HEK293 (cell line): Measurements from ENCODE around the gene BTBD7.

Experiments used
- ATF2 ChIP-seq: fragments of 450-650 bp; formaldehyde crosslinking; IDR thresholded peaks from 2 replicates; pipeline ENCODE4 v1.5.1; 2016; ENCODE audit warnings: missing biosample characterization, missing genetic modification characterization, low read depth
- GLI4 ChIP-seq: fragments of 450-650 bp; formaldehyde crosslinking; IDR thresholded peaks from 2 replicates; pipeline ENCODE4 v1.5.1; 2016; ENCODE audit warnings: missing biosample characterization, missing genetic modification characterization
- KLF7 ChIP-seq: fragments of 450-650 bp; formaldehyde crosslinking; IDR thresholded peaks from 2 replicates; pipeline ENCODE4 v1.5.1; 2016; ENCODE audit warnings: missing biosample characterization, missing genetic modification characterization, borderline replicate concordance
- OVOL3 ChIP-seq: fragments of 450-650 bp; formaldehyde crosslinking; IDR thresholded peaks from 2 replicates; pipeline ENCODE4 v1.5.1; 2016; ENCODE audit warnings: missing biosample characterization, missing genetic modification characterization
- SCRT1 ChIP-seq: fragments of 450-650 bp; formaldehyde crosslinking; IDR thresholded peaks from 2 replicates; pipeline ENCODE4 v1.5.1; 2016; ENCODE audit warnings: missing biosample characterization, missing genetic modification characterization, borderline replicate concordance
- SP7 ChIP-seq: fragments of 450-650 bp; formaldehyde crosslinking; IDR thresholded peaks from 2 replicates; pipeline ENCODE4 v1.5.1; 2016; ENCODE audit warnings: missing biosample characterization, missing genetic modification characterization
- TSHZ1 ChIP-seq: fragments of 450-650 bp; formaldehyde crosslinking; IDR thresholded peaks from 2 replicates; pipeline ENCODE4 v1.5.1; 2016; ENCODE audit warnings: missing biosample characterization, missing genetic modification characterization, borderline replicate concordance
- ZBTB44 ChIP-seq: fragments of 450-650 bp; IDR thresholded peaks from 2 replicates; pipeline ENCODE4 v1.5.1; 2018; ENCODE audit warnings: missing biosample characterization, mild to moderate bottlenecking, missing genetic modification characterization
- ZFP37 ChIP-seq: fragments of 450-650 bp; formaldehyde crosslinking; IDR thresholded peaks from 2 replicates; pipeline ENCODE4 v1.5.1; 2016; ENCODE audit warnings: missing biosample characterization, missing genetic modification characterization
- ZFP69B ChIP-seq: fragments of 450-650 bp; formaldehyde crosslinking; IDR thresholded peaks from 2 replicates; pipeline ENCODE4 v1.5.1; 2016; ENCODE audit warnings: missing biosample characterization, missing genetic modification characterization
- ZNF112 ChIP-seq: fragments of 450-650 bp; formaldehyde crosslinking; IDR thresholded peaks from 2 replicates; pipeline ENCODE4 v1.5.0; 2017; ENCODE audit warnings: missing biosample characterization, missing genetic modification characterization
- ZNF114 ChIP-seq: fragments of 450-650 bp; formaldehyde crosslinking; IDR thresholded peaks from 2 replicates; pipeline ENCODE4 v1.5.0; 2017; ENCODE audit warnings: missing biosample characterization, missing genetic modification characterization
- ZNF148 ChIP-seq: fragments of 450-650 bp; formaldehyde crosslinking; IDR thresholded peaks from 2 replicates; pipeline ENCODE4 v1.5.0; 2017; ENCODE audit warnings: missing biosample characterization, missing genetic modification characterization, borderline replicate concordance
- ZNF155 ChIP-seq: fragments of 450-650 bp; formaldehyde crosslinking; IDR thresholded peaks from 2 replicates; pipeline ENCODE4 v1.5.1; 2016; ENCODE audit warnings: missing biosample characterization, missing genetic modification characterization
- ZNF184 ChIP-seq: fragments of 450-650 bp; IDR thresholded peaks from 2 replicates; pipeline ENCODE4 v1.5.1; 2018; ENCODE audit warnings: missing biosample characterization, mild to moderate bottlenecking, missing genetic modification characterization
- ZNF223 ChIP-seq: fragments of 450-650 bp; formaldehyde crosslinking; IDR thresholded peaks from 2 replicates; pipeline ENCODE4 v1.5.1; 2016; ENCODE audit warnings: missing biosample characterization, missing genetic modification characterization
- ZNF248 ChIP-seq: fragments of 450-650 bp; formaldehyde crosslinking; IDR thresholded peaks from 2 replicates; pipeline ENCODE4 v1.5.1; 2017; ENCODE audit warnings: missing biosample characterization, missing genetic modification characterization
- ZNF274 ChIP-seq, 2 experiments: fragments of 200-500 bp in 1 of 2; fragments of 450-650 bp in 1 of 2; sonication (Bioruptor generic) in 1 of 2; formaldehyde crosslinking in 1 of 2; IDR thresholded peaks; 2 replicates each; pipeline versions ENCODE4 v1.5.1 to v1.6.1; 2014 to 2016; ENCODE audit warnings: borderline replicate concordance in 1 of 2, inconsistent platforms in 1 of 2, low read length in 1 of 2, missing biosample characterization in 1 of 2, missing genetic modification characterization in 1 of 2
- ZNF350 ChIP-seq: fragments of 450-650 bp; formaldehyde crosslinking; IDR thresholded peaks from 2 replicates; pipeline ENCODE4 v1.5.0; 2017; ENCODE audit warnings: missing biosample characterization, mild to moderate bottlenecking, missing genetic modification characterization
- ZNF354C ChIP-seq: fragments of 450-650 bp; formaldehyde crosslinking; IDR thresholded peaks from 2 replicates; pipeline ENCODE4 v1.5.1; 2016; ENCODE audit warnings: missing biosample characterization, missing genetic modification characterization, low read depth, borderline replicate concordance
- ZNF391 ChIP-seq: fragments of 450-650 bp; formaldehyde crosslinking; IDR thresholded peaks from 2 replicates; pipeline ENCODE4 v1.5.1; 2016; ENCODE audit warnings: low read depth, missing biosample characterization, missing genetic modification characterization, borderline replicate concordance
- ZNF423 ChIP-seq: fragments of 450-650 bp; formaldehyde crosslinking; IDR thresholded peaks from 2 replicates; pipeline ENCODE4 v1.5.1; 2016; ENCODE audit warnings: missing biosample characterization, missing genetic modification characterization
- ZNF488 ChIP-seq: fragments of 450-650 bp; formaldehyde crosslinking; IDR thresholded peaks from 2 replicates; pipeline ENCODE4 v1.5.1; 2016; ENCODE audit warnings: missing biosample characterization, missing genetic modification characterization
- ZNF544 ChIP-seq: fragments of 450-650 bp; formaldehyde crosslinking; IDR thresholded peaks from 2 replicates; pipeline ENCODE4 v1.5.0; 2017; ENCODE audit warnings: missing biosample characterization, missing genetic modification characterization
- ZNF561 ChIP-seq: fragments of 450-650 bp; IDR thresholded peaks from 2 replicates; pipeline ENCODE4 v1.5.1; 2018; ENCODE audit warnings: missing biosample characterization, missing genetic modification characterization, borderline replicate concordance
- ZNF621 ChIP-seq: fragments of 450-650 bp; formaldehyde crosslinking; IDR thresholded peaks from 2 replicates; pipeline ENCODE4 v1.5.1; 2017; ENCODE audit warnings: missing biosample characterization, missing genetic modification characterization
- ZNF623 ChIP-seq: fragments of 450-650 bp; formaldehyde crosslinking; IDR thresholded peaks from 2 replicates; pipeline ENCODE4 v1.5.1; 2016; ENCODE audit warnings: missing biosample characterization, missing genetic modification characterization
- ZNF654 ChIP-seq: fragments of 450-650 bp; formaldehyde crosslinking; IDR thresholded peaks from 2 replicates; pipeline ENCODE4 v1.5.1; 2016; ENCODE audit warnings: low read depth, missing biosample characterization, missing genetic modification characterization
- ZNF704 ChIP-seq: fragments of 450-650 bp; formaldehyde crosslinking; IDR thresholded peaks from 2 replicates; pipeline ENCODE4 v1.5.1; 2016; ENCODE audit warnings: missing biosample characterization, missing genetic modification characterization

Gene BTBD7

GRCh38 chr14:93206793-93207467, 125.9 kb downstream of the BTBD7 start, which contains the start of the genes GON7 and UBR7 (continued):
- TF ChIP-seq GLI4 (tag by site-specific recombination) (0 out of 2 replicates have a peak, but pooled peaks have one; percentile 70), ZNF350 (tag by site-specific recombination) (no peak), ZNF544 (tag by site-specific recombination) (no peak), ZNF423 (tag by site-specific recombination) (no peak), ZNF148 (tag by site-specific recombination) (no peak), ZBTB44 (tag by site-specific recombination) (no peak), ZNF248 (tag by site-specific recombination) (no peak), ZNF184 (tag by site-specific recombination) (0 out of 2 replicates have a peak, but pooled peaks have one; percentile 12), SP7 (tag by site-specific recombination) (peak; percentile 68), ATF2 (tag by site-specific recombination) (0 out of 2 replicates have a peak, but pooled peaks have one; percentile 3), ZNF654 (tag by site-specific recombination) (no peak), ZNF114 (tag by site-specific recombination) (no peak), ZNF488 (tag by site-specific recombination) (no peak), ZNF704 (no peak), ZNF274 (IDR thresholded peaks at IDR 0.05; ENCODE audit: low read length) (no peak), ZNF274 (tag by site-specific recombination; IDR thresholded peaks at IDR 0.05; ENCODE audit: borderline replicate concordance) (no peak), ZNF155 (tag by site-specific recombination) (no peak), ZFP69B (tag by site-specific recombination) (no peak), TSHZ1 (no peak), ZNF561 (tag by site-specific recombination) (no peak), ZNF354C (no peak), ZNF223 (tag by site-specific recombination) (no peak), ZFP37 (tag by site-specific recombination) (no peak), OVOL3 (tag by site-specific recombination) (no peak), SCRT1 (tag by site-specific recombination) (no peak), ZNF623 (tag by site-specific recombination) (no peak; the same call in 1 of the 2 replicates), ZNF391 (tag by site-specific recombination) (peak; percentile 48; the same call in 1 of the 2 replicates), ZNF621 (tag by site-specific recombination) (no peak), ZNF112 (tag by site-specific recombination) (no peak), KLF7 (tag by site-specific recombination) (no peak)
